GM18508 (cell line): ENCODE results near the gene IRAK1BP1.
"Not testable (repeated sequence)": the region's sequence is repeated elsewhere in the genome, so short reads cannot be mapped to it uniquely, and the experiment has no call there.

Experiments used
- ATAC-seq: cut with Tn5 transposase; IDR thresholded peaks from one replicate; pipeline ENCODE4 v1.9.1; 2021; ENCODE audit warnings: moderate number of reproducible peaks; ENCODE audit not compliant: insufficient read depth, unreplicated experiment

Gene IRAK1BP1

GRCh38 chr6:78875505-78875904, 8.2 kb downstream of the IRAK1BP1 start:
- no peak for ATAC-seq

DNA sequence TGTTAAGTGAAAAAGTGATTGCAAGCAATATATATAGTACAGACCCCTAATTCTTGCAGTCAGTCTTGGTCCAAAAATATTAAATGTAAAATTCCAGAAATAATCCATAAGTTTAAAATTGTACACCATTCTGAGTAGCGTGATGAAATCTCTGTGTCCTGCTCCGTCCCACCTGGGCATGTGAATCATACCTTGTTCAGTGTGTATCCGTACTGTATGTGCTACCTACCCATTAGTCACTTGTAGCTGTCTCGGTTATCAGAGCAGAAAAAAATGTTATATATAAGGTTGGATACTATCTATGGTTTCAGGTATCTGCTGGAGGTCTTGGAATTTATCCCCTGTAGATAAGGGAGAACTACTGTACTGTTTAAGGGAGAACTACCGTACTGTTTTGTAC, 16.3 kb downstream of the IRAK1BP1 start:
- no peak for ATAC-seq

DNA sequence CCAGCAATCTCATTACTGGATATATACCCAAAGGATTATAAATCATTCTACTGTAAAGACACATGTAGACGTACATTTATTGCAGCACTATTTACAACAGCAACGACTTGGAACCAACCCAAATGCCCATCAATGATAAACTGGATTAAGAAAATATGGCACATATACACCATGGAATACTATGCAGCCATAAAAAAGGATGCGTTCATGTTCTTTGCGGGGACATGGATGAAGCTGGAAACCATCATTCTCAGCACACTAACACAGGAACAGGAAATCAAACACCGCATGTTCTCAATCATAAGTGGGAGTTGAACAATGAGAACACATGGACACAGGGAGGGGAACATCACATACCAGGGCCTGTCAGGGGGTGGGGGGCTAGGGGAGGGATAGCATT, 22.6 kb downstream of the IRAK1BP1 start:
- ATAC-seq, result not testable (repeated sequence)

DNA sequence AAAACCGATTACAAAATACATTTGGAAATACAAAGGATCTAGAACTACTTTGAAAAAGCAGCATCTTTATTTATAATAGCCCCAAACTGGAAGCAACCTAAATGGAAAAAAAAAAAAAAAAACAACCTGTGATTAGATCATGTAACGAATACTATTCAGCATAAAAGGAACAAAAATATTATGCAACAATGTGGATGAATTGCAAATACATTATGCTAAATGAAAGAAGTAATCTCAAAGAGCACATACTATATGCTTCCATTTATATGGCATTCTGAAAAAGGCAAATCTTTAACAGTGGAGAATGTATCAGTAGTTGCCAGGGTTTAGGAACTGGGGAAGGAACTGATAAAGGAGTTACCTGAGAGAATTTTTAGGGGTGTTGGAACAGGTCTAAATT, 28.9 kb downstream of the IRAK1BP1 start:
- no peak for ATAC-seq

DNA sequence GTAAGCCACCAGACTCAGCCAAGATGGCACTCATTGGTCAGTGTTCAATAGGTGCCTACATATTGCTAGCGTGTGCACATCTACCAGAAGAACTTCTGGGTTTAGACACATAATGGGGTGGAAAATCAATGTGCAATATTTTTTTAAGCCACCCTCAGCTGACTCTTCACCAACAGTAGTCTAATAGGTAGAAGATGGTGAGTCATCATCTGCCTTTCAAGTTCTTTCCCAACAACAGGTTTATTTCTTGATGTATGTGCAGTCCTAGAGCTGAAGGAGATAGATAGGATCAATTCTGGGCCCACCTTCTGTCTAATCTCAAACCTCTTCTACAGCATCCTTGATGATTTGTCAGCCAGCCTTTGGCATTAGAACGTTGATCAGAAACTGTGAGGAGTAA, 41.3 kb downstream of the IRAK1BP1 start:
- no peak for ATAC-seq

- ATAC-seq, result no peak
Measured at GRCh38 chr6:78909391-78909790, 42.0 kb downstream of the IRAK1BP1 start.

- no peak for ATAC-seq
Measured at GRCh38 chr6:78910010-78910409, 42.7 kb downstream of the IRAK1BP1 start.

DNA sequence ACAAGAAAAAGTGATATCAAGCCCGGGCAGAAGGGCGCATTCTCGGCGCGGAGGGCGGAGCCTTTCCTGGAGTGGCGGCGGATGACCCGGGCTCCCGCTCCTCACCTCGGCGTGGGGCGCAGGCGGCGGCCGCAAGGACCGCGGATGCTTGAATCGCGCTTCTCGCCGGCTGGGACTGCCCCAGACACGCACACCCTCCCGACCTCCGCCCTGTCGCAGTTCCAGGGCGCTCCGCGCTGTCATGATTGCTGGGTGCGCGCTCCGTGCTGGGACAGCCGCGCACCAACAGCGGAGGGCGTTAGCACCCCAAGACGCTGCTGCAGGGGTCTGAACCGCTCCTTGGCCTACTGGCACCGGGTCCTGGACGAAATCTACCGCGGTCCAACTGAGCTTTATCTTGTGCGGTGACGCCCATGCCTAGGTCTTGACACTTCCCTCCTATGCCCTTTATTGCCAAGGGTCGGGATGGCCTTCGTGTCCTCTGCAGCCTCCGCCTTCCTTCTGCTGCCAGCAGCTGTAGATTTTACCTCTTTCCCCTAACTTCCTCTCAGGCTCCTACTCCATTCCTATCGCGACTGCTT, 43.3 kb downstream of the IRAK1BP1 start:
- ATAC-seq, result no peak

GRCh38 chr6:78911218-78911940, 44.0 kb downstream of the IRAK1BP1 start:
- no peak for ATAC-seq

- ATAC-seq, result no peak
Measured at GRCh38 chr6:78916411-78916810, 49.1 kb downstream of the IRAK1BP1 start.

DNA sequence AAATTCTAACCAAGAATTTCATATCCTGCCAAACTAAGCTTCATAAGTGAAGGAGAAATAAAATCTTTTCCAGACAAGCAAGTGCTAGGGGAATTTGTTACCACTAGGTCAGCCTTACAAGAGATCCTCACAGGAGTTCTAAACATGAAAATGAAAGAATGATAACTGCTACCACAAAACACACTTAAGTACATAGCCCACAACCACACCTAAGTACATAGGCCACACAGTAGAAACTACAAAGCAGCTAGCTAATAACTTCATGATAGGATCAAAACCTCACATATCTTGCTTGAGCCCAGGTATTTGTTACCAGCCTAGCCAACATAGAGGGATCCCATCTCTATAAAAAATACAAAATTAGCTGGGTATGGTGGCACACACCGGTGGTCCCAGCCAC, 50.4 kb downstream of the IRAK1BP1 start:
- ATAC-seq, result no peak

GRCh38 chr6:78921168-78921567, 53.8 kb downstream of the IRAK1BP1 start:
- ATAC-seq, result not testable (repeated sequence)

DNA sequence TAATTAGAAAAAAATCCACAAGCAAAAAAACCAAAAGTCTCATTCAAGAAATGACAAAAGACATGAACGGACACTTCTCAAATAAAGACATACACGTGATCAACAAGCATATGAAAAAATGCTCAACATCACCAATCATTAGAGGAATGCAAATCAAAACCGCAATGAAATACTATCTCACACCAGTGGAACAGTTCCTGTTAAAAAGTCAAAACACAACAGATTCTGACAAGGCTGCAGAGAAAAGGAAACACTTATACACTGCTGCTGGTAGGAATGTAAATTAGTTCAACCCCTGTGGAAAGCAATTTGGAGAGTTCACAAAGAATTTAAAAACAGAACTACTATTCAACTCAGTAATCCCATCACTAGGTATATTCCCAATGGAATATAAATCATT, 58.0 kb downstream of the IRAK1BP1 start:
- ATAC-seq, result no peak

DNA sequence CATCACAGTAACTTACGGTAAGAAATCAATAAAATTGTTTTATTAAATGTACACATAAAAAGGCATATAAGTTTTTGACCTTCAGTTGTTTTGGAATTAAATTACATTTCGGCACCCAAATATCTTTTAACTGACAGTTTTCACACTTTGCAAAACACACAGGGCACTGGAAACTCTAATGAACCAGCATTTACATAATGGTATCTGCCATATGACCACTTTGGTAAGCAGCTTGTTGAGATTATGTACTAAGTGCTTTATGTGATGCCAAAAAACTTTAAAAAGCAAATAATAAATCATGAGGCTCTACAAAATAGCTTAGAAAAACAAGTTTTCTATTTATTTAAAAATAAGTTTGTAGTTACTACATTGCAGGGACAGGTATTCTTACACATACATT, 68.2 kb downstream of the IRAK1BP1 start:
- ATAC-seq, result no peak

DNA sequence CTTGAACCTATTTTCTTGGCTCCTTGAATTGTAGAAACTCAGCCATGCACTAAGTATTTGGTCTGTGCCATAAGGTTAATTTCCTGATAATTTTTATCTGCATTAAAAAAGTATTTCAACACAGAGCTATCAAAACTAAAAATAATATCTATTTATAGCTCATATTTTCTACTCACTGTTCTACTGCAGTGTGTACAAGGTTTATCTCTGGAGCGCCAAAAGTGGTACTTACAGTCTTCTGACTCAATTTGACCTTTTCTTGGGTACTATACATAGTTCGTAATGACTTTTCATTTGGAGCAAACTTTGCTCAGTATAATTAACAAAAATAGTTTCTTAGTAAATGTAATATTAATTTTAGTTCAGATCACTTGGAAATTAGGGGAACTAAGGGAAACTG, 69.2 kb downstream of the IRAK1BP1 start:
- no peak for ATAC-seq

- ATAC-seq, result no peak
Measured at GRCh38 chr6:78942446-78942845, 75.1 kb downstream of the IRAK1BP1 start.

DNA sequence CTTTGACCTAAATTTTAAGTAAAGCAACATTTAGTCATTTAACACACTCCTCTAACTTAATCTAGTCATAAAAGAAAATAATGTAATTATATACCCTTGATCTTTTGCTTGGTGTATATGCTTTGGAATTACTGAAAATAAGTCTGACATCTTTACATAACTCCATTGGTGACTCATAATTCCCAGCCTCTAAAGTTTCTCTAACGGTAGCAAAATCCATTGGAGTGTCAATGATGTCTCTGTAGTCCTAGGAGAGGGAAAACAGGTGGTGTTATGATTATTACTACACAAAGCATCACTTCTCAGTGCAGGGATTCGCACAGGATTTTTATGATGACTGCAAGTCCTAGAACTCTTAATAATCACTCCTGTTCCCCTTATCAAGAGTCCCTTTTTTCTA, 80.2 kb downstream of the IRAK1BP1 start:
- no peak for ATAC-seq

DNA sequence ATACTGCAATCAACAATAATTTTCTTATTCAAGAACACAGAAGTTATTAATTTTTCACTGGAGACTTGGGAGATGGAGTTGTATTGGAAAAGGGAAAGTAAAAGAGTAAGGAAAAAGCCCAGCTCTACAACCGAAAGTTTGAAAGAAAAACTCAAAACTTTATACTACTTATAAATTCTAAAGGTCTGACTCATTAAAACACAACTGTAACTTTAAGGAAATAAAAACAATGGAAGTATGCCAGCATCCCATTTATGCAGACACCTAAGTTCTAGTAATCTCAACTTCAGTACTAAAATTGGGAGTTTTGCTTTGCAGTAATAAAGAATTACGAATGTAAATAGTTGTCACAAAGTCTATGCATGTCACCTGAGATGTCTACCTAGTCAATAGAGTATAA, 80.6 kb downstream of the IRAK1BP1 start:
- ATAC-seq, result no peak

GRCh38 chr6:78948785-78949184, 81.4 kb downstream of the IRAK1BP1 start:
- ATAC-seq, result no peak

- no peak for ATAC-seq
Measured at GRCh38 chr6:78952362-78952761, 85.0 kb downstream of the IRAK1BP1 start.
